ENCODE data around the gene ABL1.

DNA sequence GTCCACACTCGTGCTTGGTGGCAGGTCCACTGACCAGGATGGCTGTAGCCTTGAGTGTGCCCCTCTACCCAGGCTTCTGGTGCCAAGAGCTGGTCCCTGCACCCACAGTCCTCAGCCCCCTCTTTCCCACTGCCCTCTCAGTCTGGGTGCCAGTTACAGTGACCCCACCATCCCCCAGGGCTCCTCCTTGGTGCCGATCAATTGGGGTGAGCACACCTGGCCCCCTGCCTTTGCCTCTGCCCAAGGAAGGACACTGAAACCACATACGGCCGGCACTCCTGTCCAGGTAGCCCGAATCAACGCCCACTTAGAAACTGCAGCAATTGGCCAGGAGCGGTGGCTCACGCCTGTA lies 80.0 kb downstream of the ABL1 start:
- no peak for TF ChIP-seq ZNF416 (tag by site-specific recombination; IDR thresholded peaks at IDR 0.05)
- TF ChIP-seq, protein P1, sequence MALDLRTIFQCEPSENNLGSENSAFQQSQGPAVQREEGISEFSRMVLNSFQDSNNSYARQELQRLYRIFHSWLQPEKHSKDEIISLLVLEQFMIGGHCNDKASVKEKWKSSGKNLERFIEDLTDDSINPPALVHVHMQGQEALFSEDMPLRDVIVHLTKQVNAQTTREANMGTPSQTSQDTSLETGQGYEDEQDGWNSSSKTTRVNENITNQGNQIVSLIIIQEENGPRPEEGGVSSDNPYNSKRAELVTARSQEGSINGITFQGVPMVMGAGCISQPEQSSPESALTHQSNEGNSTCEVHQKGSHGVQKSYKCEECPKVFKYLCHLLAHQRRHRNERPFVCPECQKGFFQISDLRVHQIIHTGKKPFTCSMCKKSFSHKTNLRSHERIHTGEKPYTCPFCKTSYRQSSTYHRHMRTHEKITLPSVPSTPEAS (tag by site-specific recombination; IDR thresholded peaks at IDR 0.05), result no peak
- TF ChIP-seq, protein P2, sequence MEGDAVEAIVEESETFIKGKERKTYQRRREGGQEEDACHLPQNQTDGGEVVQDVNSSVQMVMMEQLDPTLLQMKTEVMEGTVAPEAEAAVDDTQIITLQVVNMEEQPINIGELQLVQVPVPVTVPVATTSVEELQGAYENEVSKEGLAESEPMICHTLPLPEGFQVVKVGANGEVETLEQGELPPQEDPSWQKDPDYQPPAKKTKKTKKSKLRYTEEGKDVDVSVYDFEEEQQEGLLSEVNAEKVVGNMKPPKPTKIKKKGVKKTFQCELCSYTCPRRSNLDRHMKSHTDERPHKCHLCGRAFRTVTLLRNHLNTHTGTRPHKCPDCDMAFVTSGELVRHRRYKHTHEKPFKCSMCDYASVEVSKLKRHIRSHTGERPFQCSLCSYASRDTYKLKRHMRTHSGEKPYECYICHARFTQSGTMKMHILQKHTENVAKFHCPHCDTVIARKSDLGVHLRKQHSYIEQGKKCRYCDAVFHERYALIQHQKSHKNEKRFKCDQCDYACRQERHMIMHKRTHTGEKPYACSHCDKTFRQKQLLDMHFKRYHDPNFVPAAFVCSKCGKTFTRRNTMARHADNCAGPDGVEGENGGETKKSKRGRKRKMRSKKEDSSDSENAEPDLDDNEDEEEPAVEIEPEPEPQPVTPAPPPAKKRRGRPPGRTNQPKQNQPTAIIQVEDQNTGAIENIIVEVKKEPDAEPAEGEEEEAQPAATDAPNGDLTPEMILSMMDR (tag by site-specific recombination; IDR thresholded peaks at IDR 0.05), result no peak

All from HEK293 (cell line).